HTERT RPE-1 (cell line): ENCODE data around the gene ZNF644.
"Not testable (repeated sequence)": the region's sequence is repeated elsewhere in the genome, so short reads cannot be mapped to it uniquely, and the experiment has no call there.

Experiments
- in situ Hi-C: fragments of 300-500 bp; cut with MboI; formaldehyde crosslinking; loops from 4 replicates; pipeline ENCODE4 v1.14.3; 2020; ENCODE audit warnings: low sequenced_read_pairs

The ZNF644 gene

DNA sequence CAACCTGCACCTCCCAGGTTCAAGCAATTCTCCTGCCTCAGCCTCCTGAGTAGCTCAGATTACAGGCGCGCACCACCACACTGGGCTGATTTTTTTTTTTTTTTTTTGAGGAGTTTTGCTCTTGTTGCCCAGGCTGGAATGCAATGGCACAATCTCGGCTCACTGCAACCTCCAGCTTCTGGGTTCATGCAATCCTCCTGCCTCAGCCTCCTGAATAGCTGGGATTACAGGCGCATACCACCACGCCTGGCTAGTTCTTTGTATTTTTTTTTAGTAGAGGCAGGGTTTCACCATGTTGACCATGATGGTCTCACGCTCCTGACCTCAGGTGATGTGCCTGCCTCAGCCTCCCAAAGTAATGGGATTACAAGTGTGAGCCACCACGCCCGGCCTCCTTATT lies 93.6 kb downstream of the ZNF644 start:
- in situ Hi-C loops = not testable (repeated sequence)

DNA sequence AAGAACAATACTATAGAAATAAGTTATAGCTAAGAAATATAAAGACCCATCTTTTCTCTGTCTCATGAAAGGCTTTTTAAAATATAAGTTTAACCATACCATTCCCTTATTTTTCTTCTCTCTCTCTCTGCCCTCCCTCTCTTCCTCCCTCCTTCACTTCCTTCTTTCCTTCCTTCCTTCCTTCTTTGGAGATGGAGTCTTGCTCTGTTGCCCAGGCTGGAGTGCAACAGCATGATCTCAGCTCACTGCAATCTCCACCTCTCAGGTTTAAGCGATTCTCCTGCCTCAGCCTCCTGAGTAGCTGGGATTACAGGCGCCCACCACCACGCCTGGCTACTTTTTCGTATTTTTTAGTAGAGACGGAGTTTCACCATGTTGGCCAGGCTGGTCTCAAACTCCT lies 94.2 kb downstream of the ZNF644 start:
- in situ Hi-C loops = not testable (repeated sequence)

DNA sequence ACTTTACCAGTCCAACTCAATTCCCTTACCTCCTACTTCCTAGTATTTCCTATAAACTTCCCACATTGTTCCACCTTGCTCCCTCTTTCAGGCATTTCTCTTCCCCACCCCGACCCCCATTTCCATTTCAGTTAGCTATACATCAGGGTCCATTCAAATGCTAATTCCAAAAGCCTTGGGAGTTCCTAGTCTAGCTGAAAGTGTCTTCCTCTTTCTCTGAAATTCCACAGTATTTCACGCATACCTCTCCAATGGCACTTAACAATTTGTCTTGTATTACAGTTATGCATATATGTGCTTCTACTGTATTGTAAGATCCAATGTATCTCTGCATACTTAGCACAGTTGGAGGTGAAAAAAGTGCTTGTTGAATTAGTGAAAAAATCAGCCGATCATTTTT lies 94.9 kb downstream of the ZNF644 start:
- in situ Hi-C loops = no loop called here

GRCh38 chr1:90925928-90926869 lies 95.6 kb downstream of the ZNF644 start:
- in situ Hi-C loops = no loop called here

- in situ Hi-C loops = no loop called here
These were observed 96.9 kb downstream of the ZNF644 start for GRCh38 chr1:90924982-90925381.

DNA sequence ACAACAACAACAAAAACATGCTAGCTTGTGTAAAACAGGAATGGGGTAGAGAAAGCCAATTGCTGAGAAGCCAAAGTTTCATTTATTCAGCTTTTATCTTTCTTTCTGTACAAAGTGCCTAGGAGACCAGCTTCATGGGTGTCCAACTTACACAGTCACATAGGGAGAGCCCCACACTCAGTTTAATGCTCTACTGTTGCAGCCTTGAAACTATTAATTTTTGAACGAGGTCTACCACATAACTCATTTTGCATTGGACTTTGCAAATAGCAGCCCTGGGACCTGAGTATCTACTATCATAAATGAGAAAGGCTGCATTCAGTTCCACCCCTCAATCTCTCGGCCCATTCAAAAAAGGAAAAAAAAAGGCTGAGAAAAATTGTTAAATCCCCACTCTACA lies 98.8 kb downstream of the ZNF644 start:
- in situ Hi-C loops = no loop called here

- in situ Hi-C loops = no loop called here
These were observed 99.6 kb downstream of the ZNF644 start for GRCh38 chr1:90922202-90922601.

DNA sequence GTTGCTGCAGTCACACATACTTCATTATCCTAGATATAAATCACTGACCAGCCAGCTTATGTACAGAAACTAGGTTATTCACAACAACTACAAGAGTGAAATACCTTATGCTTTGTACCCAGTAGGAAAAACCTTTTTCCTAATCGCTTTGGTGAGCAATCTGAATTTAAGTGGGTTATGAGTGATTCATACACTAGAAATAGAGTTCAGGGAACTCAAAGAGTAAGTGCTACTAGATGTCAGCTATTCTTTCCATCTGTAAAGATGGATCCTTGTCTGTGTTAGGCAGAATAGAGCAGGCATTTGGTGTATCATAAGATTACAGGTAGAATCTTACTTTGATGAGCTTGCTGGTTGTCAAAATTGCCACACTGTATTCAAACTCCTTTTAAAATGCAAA lies 101.9 kb downstream of the ZNF644 start:
- in situ Hi-C loops = no loop called here

GRCh38 chr1:90919190-90919719 lies 102.6 kb downstream of the ZNF644 start:
- in situ Hi-C loops = no loop called here

DNA sequence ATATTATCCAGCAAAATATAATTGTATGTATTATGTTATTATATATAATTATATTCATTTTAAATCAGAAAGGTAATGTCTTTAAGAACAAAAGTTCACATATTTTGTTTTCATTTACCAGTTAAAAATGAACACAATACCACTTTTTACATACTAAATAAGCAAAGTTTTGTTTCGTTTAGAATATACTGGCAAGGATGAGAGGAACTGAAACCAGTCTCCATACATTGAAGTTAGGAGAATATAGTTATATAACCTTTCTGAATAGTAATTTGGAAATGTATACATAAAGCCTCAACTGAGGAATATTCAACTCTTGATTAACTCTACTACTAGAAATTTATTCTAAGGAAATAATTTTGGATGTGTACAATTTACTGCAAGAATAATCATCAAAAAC lies 110.5 kb downstream of the ZNF644 start:
- in situ Hi-C loops = no loop called here

DNA sequence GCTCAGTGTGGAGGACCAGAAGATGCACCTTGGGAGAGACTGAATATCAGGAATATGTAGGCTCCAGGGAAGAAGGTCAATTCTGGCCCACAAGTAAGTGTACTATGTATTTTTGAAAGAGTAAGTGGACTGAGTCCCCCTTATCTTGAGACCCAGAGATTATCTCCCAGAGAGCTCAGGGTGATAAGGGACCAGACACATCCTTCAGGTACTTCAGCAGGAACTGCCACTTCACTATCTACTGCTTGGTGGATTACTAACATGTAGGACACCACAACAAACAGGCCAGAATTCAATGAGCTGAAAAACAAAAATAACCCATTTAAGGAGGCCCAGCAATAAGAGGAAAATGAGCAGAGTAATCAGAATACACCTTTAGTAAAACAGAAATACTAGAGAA lies 119.2 kb downstream of the ZNF644 start:
- in situ Hi-C loops = no loop called here

DNA sequence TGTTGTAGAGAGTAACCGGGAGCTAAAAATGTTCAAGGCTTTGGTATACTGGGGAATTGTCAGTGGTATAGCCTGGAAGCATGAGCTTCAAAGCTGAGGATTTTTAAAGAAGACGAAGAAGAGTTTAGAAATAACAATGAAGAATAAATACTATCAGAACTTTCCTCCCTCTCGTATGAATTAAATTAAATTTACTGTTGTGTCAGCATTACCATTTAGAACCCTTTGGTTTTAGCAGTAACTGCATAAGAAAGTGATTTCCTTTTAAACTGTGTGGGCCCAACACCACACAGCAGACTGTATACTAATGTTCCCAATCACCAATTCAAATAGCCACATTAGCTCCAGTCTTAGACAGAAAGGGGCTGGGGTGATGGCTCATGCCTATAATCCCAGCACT lies 122.6 kb downstream of the ZNF644 start:
- in situ Hi-C loops = no loop called here

- in situ Hi-C loops = not testable (repeated sequence)
These were observed 128.2 kb downstream of the ZNF644 start for GRCh38 chr1:90893679-90894078.

- in situ Hi-C loops = not testable (repeated sequence)
These were observed 129.0 kb downstream of the ZNF644 start for GRCh38 chr1:90892884-90893283.

DNA sequence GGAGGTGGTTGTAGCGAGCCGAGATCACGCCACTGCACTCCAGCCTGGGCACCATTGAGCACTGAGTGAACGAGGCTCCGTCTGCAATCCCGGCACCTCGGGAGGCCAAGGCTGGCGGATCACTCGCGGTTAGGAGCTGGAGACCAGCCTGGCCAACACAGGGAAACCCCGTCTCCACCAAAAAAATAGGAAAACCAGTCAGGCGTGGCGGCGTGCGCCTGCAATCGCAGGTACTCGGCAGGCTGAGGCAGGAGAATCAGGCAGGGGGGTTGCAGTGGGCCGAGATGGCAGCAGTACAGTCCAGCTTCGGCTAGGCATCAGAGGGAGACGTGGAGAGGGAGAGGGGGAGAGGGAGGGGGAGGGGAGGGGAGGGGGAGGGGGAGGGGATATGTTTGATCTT lies 129.6 kb downstream of the ZNF644 start:
- in situ Hi-C loops = not testable (repeated sequence)

DNA sequence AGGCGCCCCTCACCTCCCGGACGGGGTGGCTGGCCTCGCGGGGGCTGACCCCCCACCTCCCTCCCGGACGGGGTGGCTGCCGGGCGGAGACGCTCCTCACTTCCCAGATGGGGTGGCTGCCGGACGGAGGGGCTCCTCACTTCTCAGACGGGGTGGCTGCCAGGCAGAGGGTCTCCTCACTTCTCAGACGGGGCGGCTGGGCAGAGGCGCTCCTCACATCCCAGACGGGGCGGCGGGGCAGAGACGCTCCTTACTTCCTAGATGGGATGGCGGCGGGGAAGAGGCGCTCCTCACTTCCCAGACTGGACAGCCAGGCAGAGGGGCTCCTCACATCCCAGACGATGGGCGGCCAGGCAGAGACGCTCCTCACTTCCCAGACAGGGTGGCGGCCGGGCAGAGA lies 130.1 kb downstream of the ZNF644 start:
- in situ Hi-C loops = not testable (repeated sequence)

DNA sequence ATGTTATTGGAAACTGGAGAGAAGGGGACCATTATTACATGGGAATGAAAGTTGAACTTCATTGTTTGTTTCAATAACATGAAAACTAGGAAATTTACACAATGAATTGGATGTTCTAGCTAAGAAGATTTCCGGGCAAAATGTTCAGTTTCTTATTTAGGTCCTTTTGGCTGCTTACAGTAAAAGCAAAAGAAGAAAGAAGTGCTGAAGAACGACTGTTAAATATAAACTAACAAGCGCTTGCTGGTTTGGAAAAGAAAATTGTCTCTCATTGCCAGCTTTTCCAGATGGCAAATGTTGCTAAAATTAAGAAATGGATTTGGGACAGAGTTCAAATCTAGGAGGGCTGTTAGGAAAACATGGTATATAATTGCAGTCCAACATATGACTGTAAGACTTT lies 139.6 kb downstream of the ZNF644 start:
- in situ Hi-C loops = no loop called here

GRCh38 chr1:90881034-90881433 lies 140.8 kb downstream of the ZNF644 start:
- in situ Hi-C loops = no loop called here

DNA sequence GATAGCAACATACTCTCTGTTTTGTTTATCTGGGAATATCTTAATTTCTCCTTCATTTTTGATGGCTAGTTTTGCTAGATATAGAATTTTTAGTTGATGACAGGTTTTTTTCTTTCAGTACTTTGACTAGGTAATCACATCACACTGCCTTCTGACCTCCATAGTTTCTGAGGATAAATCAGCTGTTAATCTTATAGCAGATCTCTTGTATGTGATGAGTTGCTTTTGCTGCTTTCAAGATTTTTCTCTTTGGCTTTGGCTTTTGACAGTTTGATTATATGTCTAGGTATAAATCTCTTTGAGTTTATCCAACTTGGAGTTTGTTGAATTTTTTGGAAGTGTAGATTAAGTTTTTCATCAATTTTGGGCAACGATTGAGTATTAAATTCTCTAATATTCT lies 142.6 kb downstream of the ZNF644 start:
- in situ Hi-C loops = no loop called here

DNA sequence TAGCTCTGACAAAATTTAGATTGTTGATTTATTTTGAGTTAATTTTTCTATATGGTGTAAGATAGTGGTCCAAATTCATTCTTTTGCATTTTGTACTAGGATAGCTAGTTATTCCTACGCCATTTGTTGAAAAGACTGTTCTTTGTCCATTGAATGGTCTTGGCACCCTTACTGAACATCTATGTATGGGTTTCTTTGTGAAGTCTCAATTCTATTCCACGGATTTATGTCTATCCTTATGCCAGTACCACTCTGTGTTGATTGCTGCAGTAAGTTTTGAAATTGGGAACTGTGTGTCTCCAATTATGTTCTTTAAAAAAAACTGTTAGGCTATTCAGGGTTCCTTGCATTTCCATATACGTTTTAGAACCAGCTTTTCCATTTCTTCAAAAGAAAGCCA lies 145.7 kb downstream of the ZNF644 start:
- in situ Hi-C loops = no loop called here
